NB4 (cell line): Measurements from ENCODE around the gene MAN1A1.
"Not testable (repeated sequence)": the region's sequence is repeated elsewhere in the genome, so short reads cannot be mapped to it uniquely, and the experiment has no call there.

ENCODE experiments used
- MYC ChIP-seq: IDR thresholded peaks from 2 replicates; pipeline ENCODE4 v1.6.1; 2011; ENCODE audit warnings: low read depth, low read length
- POLR2A ChIP-seq: IDR thresholded peaks from 2 replicates; pipeline ENCODE4 v1.6.1; 2011; ENCODE audit warnings: mild to moderate bottlenecking; ENCODE audit not compliant: insufficient read length; ENCODE audit errors: extremely low read depth
- TF ChIP-seq, protein P1 (sequence below): IDR thresholded peaks from one replicate; pipeline ENCODE4 v1.5.1; 2012; ENCODE audit warnings: low read depth, low read length
- TF ChIP-seq, protein P2 (sequence below): IDR thresholded peaks from 2 replicates; pipeline ENCODE4 v1.6.1; 2011; ENCODE audit warnings: low read depth, low read length

DNA sequence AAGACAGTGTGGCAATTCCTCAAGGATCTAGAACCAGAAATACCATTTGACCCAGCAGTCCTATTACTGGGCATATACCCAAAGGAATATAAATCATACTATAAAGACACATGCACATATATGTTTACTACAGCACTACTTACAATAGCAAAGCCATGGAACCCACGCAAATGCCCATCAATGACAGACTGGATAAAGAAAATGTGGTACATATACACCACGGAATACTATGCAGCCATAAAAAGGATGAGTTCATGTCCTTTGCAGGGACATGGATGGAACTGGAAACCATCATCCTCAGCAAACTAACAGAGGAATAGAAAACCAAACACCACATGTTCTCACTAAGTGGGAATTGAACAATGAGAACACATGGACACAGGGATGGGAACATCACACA, 180.2 kb downstream of the MAN1A1 start:
- TF ChIP-seq, protein P1, sequence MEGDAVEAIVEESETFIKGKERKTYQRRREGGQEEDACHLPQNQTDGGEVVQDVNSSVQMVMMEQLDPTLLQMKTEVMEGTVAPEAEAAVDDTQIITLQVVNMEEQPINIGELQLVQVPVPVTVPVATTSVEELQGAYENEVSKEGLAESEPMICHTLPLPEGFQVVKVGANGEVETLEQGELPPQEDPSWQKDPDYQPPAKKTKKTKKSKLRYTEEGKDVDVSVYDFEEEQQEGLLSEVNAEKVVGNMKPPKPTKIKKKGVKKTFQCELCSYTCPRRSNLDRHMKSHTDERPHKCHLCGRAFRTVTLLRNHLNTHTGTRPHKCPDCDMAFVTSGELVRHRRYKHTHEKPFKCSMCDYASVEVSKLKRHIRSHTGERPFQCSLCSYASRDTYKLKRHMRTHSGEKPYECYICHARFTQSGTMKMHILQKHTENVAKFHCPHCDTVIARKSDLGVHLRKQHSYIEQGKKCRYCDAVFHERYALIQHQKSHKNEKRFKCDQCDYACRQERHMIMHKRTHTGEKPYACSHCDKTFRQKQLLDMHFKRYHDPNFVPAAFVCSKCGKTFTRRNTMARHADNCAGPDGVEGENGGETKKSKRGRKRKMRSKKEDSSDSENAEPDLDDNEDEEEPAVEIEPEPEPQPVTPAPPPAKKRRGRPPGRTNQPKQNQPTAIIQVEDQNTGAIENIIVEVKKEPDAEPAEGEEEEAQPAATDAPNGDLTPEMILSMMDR, result not testable (repeated sequence)
- TF ChIP-seq POLR2A, MYC: not testable (repeated sequence)
- TF ChIP-seq, protein P2, sequence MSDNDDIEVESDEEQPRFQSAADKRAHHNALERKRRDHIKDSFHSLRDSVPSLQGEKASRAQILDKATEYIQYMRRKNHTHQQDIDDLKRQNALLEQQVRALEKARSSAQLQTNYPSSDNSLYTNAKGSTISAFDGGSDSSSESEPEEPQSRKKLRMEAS, result not testable (repeated sequence)
